HG03565 (cell line): ENCODE measurements around the gene LDB1.

Experiments
- ATAC-seq: cut with Tn5 transposase; IDR thresholded peaks from one replicate; pipeline ENCODE4 v1.9.1; 2021; ENCODE audit warnings: mild to moderate bottlenecking, moderate library complexity; ENCODE audit not compliant: unreplicated experiment

LDB1 gene

GRCh38 chr10:102113956-102114857 is 6.0 kb downstream of the LDB1 start:
- no peak for ATAC-seq

- no peak for ATAC-seq
Observed at GRCh38 chr10:102113261-102113955, 6.8 kb downstream of the LDB1 start.

- ATAC-seq: no peak
Observed at GRCh38 chr10:102112210-102112817, 7.9 kb downstream of the LDB1 start.

- no peak for ATAC-seq
Observed at GRCh38 chr10:102111276-102111675, 8.9 kb downstream of the LDB1 start.

GRCh38 chr10:102109166-102110116 is 10.7 kb downstream of the LDB1 start:
- ATAC-seq: no peak

GRCh38 chr10:102106998-102107397 is 13.2 kb downstream of the LDB1 start:
- ATAC-seq: no peak

GRCh38 chr10:102102421-102102820 is 17.7 kb downstream of the LDB1 start:
- ATAC-seq: no peak

- no peak for ATAC-seq
Observed at GRCh38 chr10:102101152-102101551, 19.0 kb downstream of the LDB1 start.

- no peak for ATAC-seq
Observed at GRCh38 chr10:102096449-102096848, 23.7 kb downstream of the LDB1 start.

- ATAC-seq: no peak
Observed at GRCh38 chr10:102090772-102091171, 29.4 kb downstream of the LDB1 start.

- ATAC-seq: no peak
Observed at GRCh38 chr10:102086196-102086595, 34.0 kb downstream of the LDB1 start.

GRCh38 chr10:102085336-102085735 is 34.8 kb downstream of the LDB1 start:
- ATAC-seq: no peak

GRCh38 chr10:102083541-102083940 is 36.6 kb downstream of the LDB1 start:
- ATAC-seq: no peak

GRCh38 chr10:102072673-102073527 is 47.3 kb downstream of the LDB1 start:
- ATAC-seq: no peak

- no peak for ATAC-seq
Observed at GRCh38 chr10:102069071-102069470, 51.1 kb downstream of the LDB1 start.

GRCh38 chr10:102068216-102068615 is 52.0 kb downstream of the LDB1 start:
- ATAC-seq: no peak

GRCh38 chr10:102067091-102067916 is 52.9 kb downstream of the LDB1 start:
- no peak for ATAC-seq

GRCh38 chr10:102066399-102067088 is 53.6 kb downstream of the LDB1 start:
- no peak for ATAC-seq
